Activated naive CD8-positive, alpha-beta T cell treated with anti-CD3 and anti-CD28 coated beads, Interleukin-2, amount 10 ng/mL, durations not matched to agents 7 days and 5 days (primary cell): ENCODE data around the gene GCH1. TPM values are rescaled to one million over a fixed set of nuclear protein-coding genes. Genes with fewer than 3 reads are reported as not detected.
"Not testable (repeated sequence)": the region's sequence is repeated elsewhere in the genome, so short reads cannot be mapped to it uniquely, and the experiment has no call there.

Source experiments
- ATAC-seq: fragments of 150-1000 bp; cut with Tn5 transposase; one replicate; pipeline ENCODE4 v1.10.0; 2021; ENCODE audit warnings: low read depth, moderate library complexity
- POLR2A ChIA-PET: fragments of 350-600 bp; sonication (Branson Sonifier 250); formaldehyde crosslinking; loops from one replicate; lab custom pipeline; 2021; ENCODE audit warnings: antibody characterized with exemption; lab: Charles Lee
- DNase-seq: peaks from one replicate; pipeline ENCODE4 v3.0.0; 2021
- H3K27ac Mint-ChIP-seq: one replicate; pipeline ENCODE4 v1.8.0; 2022; ENCODE audit warnings: mild to moderate bottlenecking, mixed read lengths
- H3K27me3 Mint-ChIP-seq: one replicate; pipeline ENCODE4 v1.8.0; 2022; ENCODE audit warnings: mild to moderate bottlenecking, moderate library complexity, mixed read lengths
- H3K36me3 Mint-ChIP-seq: one replicate; pipeline ENCODE4 v1.8.0; 2021; ENCODE audit warnings: mild to moderate bottlenecking, mixed read lengths
- H3K4me1 Mint-ChIP-seq: one replicate; pipeline ENCODE4 v1.8.0; 2021; ENCODE audit warnings: mixed read lengths
- H3K4me3 Mint-ChIP-seq: one replicate; pipeline ENCODE4 v1.8.0; 2022; ENCODE audit warnings: mild to moderate bottlenecking, moderate library complexity, mixed read lengths
- H3K9me3 Mint-ChIP-seq: one replicate; pipeline ENCODE4 v1.8.0; 2021; ENCODE audit warnings: mixed read lengths
- total RNA-seq, 2 experiments: library from RNA; stranded (reverse); gene quantifications; one replicate each; pipeline ENCODE4 v1.2.3, GENCODE V29; 2021

The GCH1 gene
- total RNA-seq, 2 experiments from 2014 or later, result 46.4 to 47.3 TPM

GRCh38 chr14:54927551-54927950, 24.9 kb upstream of the GCH1 start:
- DNase-seq, result no peak
- no peak overlapping the region for H3K27ac Mint-ChIP-seq
- H3K4me1 Mint-ChIP-seq, result peaks cover 8% of the 10 kb centered on the region
- ATAC-seq, result no peak
- no peak overlapping the region for H3K4me3 Mint-ChIP-seq
- POLR2A ChIA-PET, result no interaction called here
- peaks cover 8% of the 10 kb centered on the region for H3K36me3 Mint-ChIP-seq
- no peaks in the 10 kb centered on the region for H3K9me3 Mint-ChIP-seq
- no peaks in the 10 kb centered on the region for H3K27me3 Mint-ChIP-seq

- POLR2A ChIA-PET, result not testable (repeated sequence)
Observed at GRCh38 chr14:54926570-54926969, 23.9 kb upstream of the GCH1 start.

GRCh38 chr14:54922598-54922997, 20.0 kb upstream of the GCH1 start:
- Mint-ChIP-seq H3K4me1 (peaks cover 10% of the 10 kb centered on the region), H3K9me3 (no peaks in the 10 kb centered on the region), H3K27me3 (peaks cover 5% of the 10 kb centered on the region), H3K36me3 (peaks cover 4% of the 10 kb centered on the region), H3K27ac (no peak overlapping the region), H3K4me3 (no peak overlapping the region)
- no peak for ATAC-seq
- DNase-seq, result no peak
- POLR2A ChIA-PET, result no interaction called here

More at GRCh38 chr14:54926570-54926969, 23.9 kb upstream of the GCH1 start:
- peaks cover 11% of the 10 kb centered on the region for H3K4me1 Mint-ChIP-seq
- H3K27ac Mint-ChIP-seq, H3K36me3 Mint-ChIP-seq, H3K27me3 Mint-ChIP-seq, H3K9me3 Mint-ChIP-seq, DNase-seq, ATAC-seq, H3K4me3 Mint-ChIP-seq: not testable (repeated sequence)

- H3K9me3 Mint-ChIP-seq, result no peaks in the 10 kb centered on the region
- peaks cover 8% of the 10 kb centered on the region for H3K4me1 Mint-ChIP-seq
- no peak for DNase-seq
- H3K36me3 Mint-ChIP-seq, result no peaks in the 10 kb centered on the region
- POLR2A ChIA-PET, result no interaction called here
- no peak for ATAC-seq
- H3K27ac Mint-ChIP-seq, result no peak overlapping the region
- no peak overlapping the region for H3K4me3 Mint-ChIP-seq
- H3K27me3 Mint-ChIP-seq, result peaks cover 7% of the 10 kb centered on the region
Observed at GRCh38 chr14:54920052-54920451, 17.4 kb upstream of the GCH1 start.

- POLR2A ChIA-PET, result no interaction called here
- peaks cover 8% of the 10 kb centered on the region for H3K4me1 Mint-ChIP-seq
- peaks cover 9% of the 10 kb centered on the region for H3K27me3 Mint-ChIP-seq
- ATAC-seq (no peak), DNase-seq (no peak)
- H3K27ac Mint-ChIP-seq, result no peak overlapping the region
- H3K4me3 Mint-ChIP-seq, result no peak overlapping the region
- no peaks in the 10 kb centered on the region for H3K9me3 Mint-ChIP-seq
- H3K36me3 Mint-ChIP-seq, result no peaks in the 10 kb centered on the region
Observed at GRCh38 chr14:54919330-54919729, 16.7 kb upstream of the GCH1 start.

- H3K4me1 Mint-ChIP-seq, result peaks cover 8% of the 10 kb centered on the region
- no peaks in the 10 kb centered on the region for H3K9me3 Mint-ChIP-seq
- ATAC-seq (no peak), DNase-seq (no peak)
- H3K36me3 Mint-ChIP-seq, result no peaks in the 10 kb centered on the region
- POLR2A ChIA-PET, result no interaction called here
- no peak overlapping the region for H3K27ac Mint-ChIP-seq
- no peak overlapping the region for H3K4me3 Mint-ChIP-seq
- peaks cover 9% of the 10 kb centered on the region for H3K27me3 Mint-ChIP-seq
Observed at GRCh38 chr14:54918427-54918826, 15.8 kb upstream of the GCH1 start.

- Mint-ChIP-seq H3K4me1 (peaks cover 1% of the 10 kb centered on the region), H3K36me3 (no peaks in the 10 kb centered on the region), H3K27ac (no peak overlapping the region), H3K9me3 (no peaks in the 10 kb centered on the region), H3K4me3 (no peak overlapping the region), H3K27me3 (peaks cover 9% of the 10 kb centered on the region)
- ATAC-seq (no peak), DNase-seq (no peak)
- POLR2A ChIA-PET, result no interaction called here
Observed at GRCh38 chr14:54916101-54916500, 13.5 kb upstream of the GCH1 start.

- DNase-seq, result no peak
- Mint-ChIP-seq H3K4me3 (no peak overlapping the region), H3K4me1 (peaks cover 24% of the 10 kb centered on the region), H3K27me3 (peaks cover 2% of the 10 kb centered on the region), H3K9me3 (no peaks in the 10 kb centered on the region), H3K36me3 (peaks cover 5% of the 10 kb centered on the region), H3K27ac (no peak overlapping the region)
- no peak for ATAC-seq
- POLR2A ChIA-PET, result no interaction called here
Observed at GRCh38 chr14:54909817-54910558, 7.4 kb upstream of the GCH1 start.

GRCh38 chr14:54908973-54909372, 6.3 kb upstream of the GCH1 start:
- H3K27me3 Mint-ChIP-seq, H3K36me3 Mint-ChIP-seq, POLR2A ChIA-PET, DNase-seq, H3K27ac Mint-ChIP-seq, H3K4me3 Mint-ChIP-seq, ATAC-seq, H3K9me3 Mint-ChIP-seq: not testable (repeated sequence)
- peaks cover 24% of the 10 kb centered on the region for H3K4me1 Mint-ChIP-seq

- Mint-ChIP-seq H3K4me3 (peak overlapping the region; percentile 74), H3K4me1 (peaks cover 26% of the 10 kb centered on the region), H3K27ac (peak overlapping the region; percentile 80), H3K9me3 (no peaks in the 10 kb centered on the region), H3K27me3 (no peaks in the 10 kb centered on the region), H3K36me3 (peaks cover 5% of the 10 kb centered on the region)
- no peak for DNase-seq
- peak; percentile 73 for ATAC-seq
- POLR2A ChIA-PET, result interaction anchor here (1.0 kb wide), 1 partner anchor 9 kb away, joined by 4 read pairs; no protein-coding TSS in a partner anchor
Observed at GRCh38 chr14:54908190-54908589, 5.6 kb upstream of the GCH1 start.

GRCh38 chr14:54906075-54906474, 3.4 kb upstream of the GCH1 start:
- Mint-ChIP-seq H3K4me3 (peak overlapping the region; percentile 19), H3K27me3 (no peaks in the 10 kb centered on the region), H3K27ac (no peak overlapping the region), H3K36me3 (peaks cover 5% of the 10 kb centered on the region), H3K4me1 (peaks cover 27% of the 10 kb centered on the region), H3K9me3 (no peaks in the 10 kb centered on the region)
- no peak for DNase-seq
- ATAC-seq, result no peak
- POLR2A ChIA-PET, result interaction anchor here (0.7 kb wide), 1 partner anchor 39 kb away, joined by 3 read pairs; no protein-coding TSS in a partner anchor

GRCh38 chr14:54902143-54902520, 494 bp downstream of the GCH1 start:
- Mint-ChIP-seq H3K4me1 (peaks cover 33% of the 10 kb centered on the region), H3K4me3 (peak overlapping the region; percentile 92), H3K27me3 (no peaks in the 10 kb centered on the region), H3K36me3 (peaks cover 17% of the 10 kb centered on the region), H3K9me3 (no peaks in the 10 kb centered on the region), H3K27ac (peak overlapping the region; percentile 89)
- peak; percentile 62 for ATAC-seq
- POLR2A ChIA-PET, result interaction anchor here (0.7 to 3.4 kb wide), 5 partner anchors 11 to 127 kb away, joined by 3 to 31 read pairs (median 5); no protein-coding TSS in a partner anchor
- peak; percentile 87 for DNase-seq

GRCh38 chr14:54901380-54902142, 1.1 kb downstream of the GCH1 start:
- peaks cover 30% of the 10 kb centered on the region for H3K4me1 Mint-ChIP-seq

More at GRCh38 chr14:54901380-54902142, 1.1 kb downstream of the GCH1 start:
- H3K4me3 Mint-ChIP-seq, result peak overlapping the region; percentile 92
- DNase-seq (peak; percentile 41), ATAC-seq (no peak)
- H3K27me3 Mint-ChIP-seq, result no peaks in the 10 kb centered on the region
- H3K36me3 Mint-ChIP-seq, result peaks cover 17% of the 10 kb centered on the region
- H3K9me3 Mint-ChIP-seq, result no peaks in the 10 kb centered on the region
- POLR2A ChIA-PET, result interaction anchor here (0.6 to 3.4 kb wide), 9 partner anchors 12 to 172 kb away, joined by 3 to 31 read pairs (median 4); partner anchors contain the start of genes SOCS4 and WDHD1
- H3K27ac Mint-ChIP-seq, result peak overlapping the region; percentile 89
